Renal cortex interstitium (tissue), 11 donors: ENCODE data around the gene ZSCAN5A. TPM values are rescaled to one million over a fixed set of nuclear protein-coding genes. Genes with fewer than 3 reads are reported as not detected.
A peak's percentile ranks its signal among the peaks of the same experiment; 100 is the strongest.
"Not testable (repeated sequence)": the region's sequence is repeated elsewhere in the genome, so short reads cannot be mapped to it uniquely, and the experiment has no call there.

Source experiments
- DNase-seq, 11 donors: peaks; one replicate each; pipeline ENCODE4 v3.0.0-alpha.2; 2013; ENCODE audit warnings: low read depth in 9 of 11, low spot score in 4 of 11; ENCODE audit errors: extremely low read depth in 1 of 11
- polyA plus RNA-seq, 3 donors: library from polyadenylated mRNA; unstranded; fragments of 120-200 nt; gene quantifications; one replicate each; pipeline ENCODE4 v1.2.1, GENCODE V29; 2013; ENCODE audit not compliant: insufficient read length in 3 of 3

ZSCAN5A gene
- polyA plus RNA-seq, 3 donors, result 14.7 to 17.2 (median 17.0) TPM

DNA sequence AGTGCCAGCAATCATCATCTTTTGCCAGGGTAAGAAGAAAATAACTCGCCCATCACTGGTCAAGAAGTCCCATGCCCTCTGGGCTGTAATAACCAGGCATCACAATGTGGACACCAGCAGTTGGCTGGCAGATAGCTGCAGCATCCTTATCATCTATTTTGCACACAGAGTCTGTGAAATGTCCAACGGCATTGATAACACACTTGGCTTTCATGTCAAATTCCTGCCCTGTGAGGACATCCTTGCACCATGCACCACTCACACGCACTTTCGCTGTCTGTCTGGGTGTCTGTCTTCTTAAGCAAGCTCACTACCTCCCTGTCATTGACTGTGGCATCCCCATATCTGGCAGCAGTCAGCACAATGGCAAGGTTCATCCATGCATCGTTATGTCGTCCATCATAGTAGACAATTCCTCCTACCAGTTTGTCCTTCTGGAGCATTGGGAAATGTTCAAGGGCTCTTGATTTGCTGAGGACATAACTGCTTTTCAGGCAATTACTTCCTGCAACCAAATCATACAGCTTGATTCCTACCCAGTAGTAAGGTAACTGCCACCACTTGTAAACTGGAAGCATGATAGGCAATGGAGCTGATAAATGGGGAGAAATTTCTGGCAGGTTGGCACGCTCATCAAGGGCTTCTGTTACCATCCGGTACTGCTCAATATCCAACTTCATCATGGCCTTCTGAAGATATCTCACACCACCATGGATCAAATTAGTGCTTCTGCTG, 6.8 kb upstream of the ZSCAN5A start:
- no peak for DNase-seq

- DNase-seq, result no peak
Measured at GRCh38 chr19:56319991-56320390, 5.4 kb upstream of the ZSCAN5A start.

- DNase-seq, result no peak
Measured at GRCh38 chr19:56317749-56318148, 3.1 kb upstream of the ZSCAN5A start.

- DNase-seq, result no peak
Measured at GRCh38 chr19:56316728-56317127, 2.1 kb upstream of the ZSCAN5A start.

- DNase-seq, result peak; percentile 96 to 100 (median 98)
Measured at GRCh38 chr19:56315077-56315828, 614 bp upstream of the ZSCAN5A start.

GRCh38 chr19:56314018-56314380, 640 bp downstream of the ZSCAN5A start:
- DNase-seq, result peak in 1 of 11 donors; percentile 33

GRCh38 chr19:56312787-56313657, 1.6 kb downstream of the ZSCAN5A start:
- no peak for DNase-seq

DNA sequence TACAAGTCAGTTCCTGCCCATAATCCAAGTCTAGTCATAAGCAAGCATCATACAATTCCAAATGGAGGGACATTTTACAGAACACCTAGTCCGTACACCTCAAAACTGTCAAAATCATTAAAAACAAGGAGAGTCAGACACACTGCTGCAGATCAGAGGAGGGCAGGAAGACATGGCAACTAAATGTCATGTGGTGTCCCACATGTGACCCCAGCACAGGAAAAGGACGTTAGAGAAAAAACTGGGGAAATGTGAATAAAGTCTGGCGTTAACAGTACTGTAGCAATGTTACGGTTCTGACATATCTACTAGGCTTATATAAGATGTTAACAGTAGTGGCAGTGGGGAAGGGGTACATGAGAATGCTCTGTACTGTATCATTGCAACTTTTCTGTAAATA, 2.3 kb downstream of the ZSCAN5A start:
- DNase-seq, result no peak

GRCh38 chr19:56310462-56310861, 4.2 kb downstream of the ZSCAN5A start:
- DNase-seq, result no peak

DNA sequence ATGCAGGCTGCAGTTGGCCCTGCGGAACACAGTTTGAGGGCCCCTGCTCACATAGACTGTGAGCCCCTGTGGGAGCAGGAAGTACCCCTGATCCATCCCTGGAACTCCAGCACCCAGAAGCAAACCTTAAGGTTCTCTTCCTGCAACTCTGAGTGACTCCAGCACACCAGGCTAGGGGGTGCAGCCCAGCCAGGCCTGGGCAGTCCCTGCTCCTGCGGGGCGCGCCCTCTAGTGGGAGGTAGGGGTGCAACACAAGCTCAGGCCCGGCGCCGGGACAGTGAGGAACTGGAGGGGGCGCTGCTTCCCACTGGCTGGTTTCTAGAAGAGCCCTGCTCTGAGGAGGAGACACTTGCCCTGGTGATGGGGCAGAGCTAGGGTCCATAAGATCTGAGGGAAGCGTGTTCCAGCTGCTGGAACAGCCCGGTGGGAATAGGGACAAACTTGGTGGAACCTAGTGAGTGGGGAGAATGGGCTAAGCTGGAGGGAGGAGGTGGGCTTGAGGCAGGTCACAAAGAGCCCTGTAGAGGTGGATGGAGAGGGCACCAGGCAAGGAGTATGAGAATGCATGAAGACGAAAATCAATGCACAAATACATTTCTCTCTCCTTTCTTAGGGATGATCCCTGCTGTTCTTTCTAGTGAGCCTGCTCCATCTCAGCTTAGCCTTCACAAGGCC, 5.0 kb downstream of the ZSCAN5A start:
- DNase-seq, result no peak

DNA sequence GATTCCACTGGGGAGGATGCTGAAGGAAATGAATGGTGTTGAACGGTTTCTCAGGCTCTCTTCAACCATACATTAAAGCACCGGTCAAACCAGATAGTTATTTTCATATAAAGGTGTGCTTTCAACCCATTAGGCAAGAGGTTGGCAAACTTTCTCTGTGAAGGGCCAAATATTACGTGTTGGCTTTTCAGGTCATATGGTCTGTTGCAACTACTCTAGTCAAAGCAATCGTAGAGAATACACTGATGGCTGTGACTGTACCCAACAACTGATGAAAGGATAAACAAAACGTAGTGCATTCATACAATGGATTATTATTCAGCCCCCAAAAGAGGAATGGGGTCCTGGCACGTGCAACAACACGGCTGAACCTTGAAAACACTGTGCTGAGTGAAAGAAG, 5.8 kb downstream of the ZSCAN5A start:
- no peak for DNase-seq

GRCh38 chr19:56307062-56307461, 7.6 kb downstream of the ZSCAN5A start:
- not testable (repeated sequence) for DNase-seq

DNA sequence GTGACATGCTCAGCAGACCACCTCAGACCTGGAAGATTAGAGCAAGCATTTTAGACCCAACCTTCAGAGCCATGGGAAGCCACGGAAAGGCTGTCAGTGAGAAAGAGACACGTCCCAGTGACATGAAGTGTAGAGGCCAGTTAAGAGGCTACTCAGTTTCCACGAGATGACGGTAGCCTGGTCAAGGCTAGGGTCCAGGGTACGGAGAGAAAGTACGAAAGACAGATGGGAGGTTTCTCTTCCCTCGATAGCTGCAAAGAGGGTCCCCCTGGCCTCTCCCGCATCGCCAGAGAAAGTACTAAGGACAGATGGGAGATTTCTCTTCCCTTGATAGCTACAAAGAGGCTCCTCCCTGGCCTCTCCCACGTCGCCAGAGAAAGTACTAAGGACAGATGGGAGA, 8.6 kb downstream of the ZSCAN5A start:
- peak in 2 of 11 donors; percentile 22 to 31 for DNase-seq

DNA sequence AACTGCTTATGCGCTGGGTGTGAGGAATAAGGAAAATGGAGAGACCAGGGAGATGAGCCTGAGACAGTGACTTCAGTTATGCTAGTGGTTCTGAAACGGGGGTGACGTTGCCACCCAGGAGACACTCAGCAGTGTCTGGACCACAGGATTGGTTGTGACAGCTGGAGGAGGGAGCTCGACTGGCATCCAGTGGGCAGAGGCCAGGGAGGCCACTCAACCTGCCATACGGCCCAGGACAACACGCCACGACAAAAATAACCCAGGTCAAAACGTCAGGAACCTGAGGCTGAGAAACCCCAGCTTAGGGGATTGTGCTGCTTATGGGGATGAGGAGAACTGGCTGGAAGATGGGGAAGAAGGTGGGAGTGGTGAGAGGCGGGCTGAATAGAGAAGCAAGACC, 10.4 kb downstream of the ZSCAN5A start:
- no peak for DNase-seq

DNA sequence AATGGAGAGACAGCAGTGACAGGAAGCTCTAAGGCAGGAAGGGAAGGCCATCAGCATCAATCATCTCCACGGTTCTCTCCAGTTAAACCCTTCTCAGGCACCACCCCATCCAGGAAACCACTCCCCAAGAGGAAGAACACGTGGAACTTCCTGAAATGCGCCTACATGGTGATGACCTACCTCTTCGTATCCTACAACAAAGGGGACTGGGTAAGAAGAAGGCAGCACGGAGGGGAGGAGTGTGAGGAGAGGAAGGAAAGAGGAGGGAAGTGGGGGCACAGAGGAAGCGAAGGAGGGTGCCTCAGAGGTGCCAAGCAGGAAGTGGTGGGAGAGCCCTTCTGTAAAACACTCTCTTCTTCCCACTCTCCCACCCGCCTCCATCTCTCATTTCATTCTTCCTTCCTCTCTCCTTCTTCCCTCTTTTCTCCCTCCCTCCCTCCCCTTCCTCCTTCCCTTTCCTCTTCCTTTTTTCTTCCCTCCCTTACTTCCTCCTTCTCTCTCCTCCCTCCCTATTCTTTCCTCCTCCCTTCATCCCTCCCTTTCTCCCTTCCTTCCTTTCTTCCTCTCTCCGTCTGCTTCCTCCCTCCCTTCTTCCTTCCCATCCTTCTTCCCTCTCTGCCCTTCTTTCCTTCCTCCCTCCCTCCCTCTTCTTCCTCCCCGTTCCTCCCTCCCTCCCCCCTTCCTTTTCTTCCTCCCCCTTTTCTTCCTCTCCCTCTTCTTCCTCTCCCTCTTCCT, 12.6 kb downstream of the ZSCAN5A start:
- DNase-seq, result no peak

GRCh38 chr19:56301155-56301554, 13.5 kb downstream of the ZSCAN5A start:
- peak in 2 of 11 donors; percentile 17 to 42 for DNase-seq

GRCh38 chr19:56299688-56300087, 15.0 kb downstream of the ZSCAN5A start:
- no peak for DNase-seq

DNA sequence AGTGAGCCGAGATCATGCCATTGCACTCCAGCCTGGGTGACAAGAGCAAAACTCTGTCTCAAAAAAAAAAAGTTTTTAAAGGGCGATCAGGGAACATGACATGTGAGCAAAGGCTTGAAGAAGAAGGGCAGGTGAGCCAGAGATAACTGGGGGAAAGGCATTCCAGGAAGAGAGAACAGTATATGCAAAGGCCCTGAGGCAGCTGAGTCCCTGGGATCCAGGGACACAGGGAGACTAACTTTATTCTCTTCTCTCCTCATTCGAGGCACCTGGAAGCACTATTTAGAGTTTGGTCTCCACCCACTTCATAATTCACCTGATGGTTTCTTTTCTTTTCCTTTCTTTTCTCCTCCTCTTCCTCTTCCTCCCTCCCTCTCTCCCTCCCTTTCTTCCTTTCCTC, 17.6 kb downstream of the ZSCAN5A start:
- no peak for DNase-seq
